Suprapubic skin (tissue), 4 donors: ENCODE results near the gene ZNF579. TPM values are rescaled to one million over a fixed set of nuclear protein-coding genes. Genes with fewer than 3 reads are reported as not detected.

Source experiments
- DNase-seq, 2 donors: peaks; one replicate each; pipeline ENCODE4 v3.0.0-alpha.2; 2019; ENCODE audit warnings: low spot score in 2 of 2
- H3K27ac ChIP-seq: fragments of 200-600 bp; sonication (generic); one replicate; pipeline ENCODE4 v1.5.1; 2019
- H3K27me3 ChIP-seq: fragments of 200-600 bp; sonication (generic); one replicate; pipeline ENCODE4 v1.5.1; 2019
- H3K36me3 ChIP-seq: fragments of 200-600 bp; sonication (generic); one replicate; pipeline ENCODE4 v1.5.1; 2019
- H3K4me1 ChIP-seq: fragments of 200-600 bp; sonication (generic); one replicate; pipeline ENCODE4 v1.5.1; 2019
- H3K4me3 ChIP-seq: fragments of 200-600 bp; sonication (generic); one replicate; pipeline ENCODE4 v1.5.1; 2019; ENCODE audit warnings: mild to moderate bottlenecking
- H3K9me3 ChIP-seq: fragments of 200-600 bp; sonication (generic); one replicate; pipeline ENCODE4 v1.5.1; 2019
- EP300 ChIP-seq: sonication (generic); formaldehyde crosslinking; IDR thresholded peaks from one replicate; pipeline ENCODE4 v1.6.1; 2017; ENCODE audit warnings: antibody characterized with exemption
- POLR2A ChIP-seq, 2 donors: fragments of 450-650 bp; IDR thresholded peaks; one replicate each; pipeline ENCODE4 v1.6.1; 2017; ENCODE audit warnings: antibody characterized with exemption in 2 of 2, mild to moderate bottlenecking in 2 of 2, moderate library complexity in 2 of 2
- POLR2AphosphoS5 ChIP-seq, 3 donors: sonication (generic); formaldehyde crosslinking; IDR thresholded peaks; one replicate each; pipeline ENCODE4 v1.6.1; 2017; ENCODE audit warnings: antibody characterized with exemption in 3 of 3
- WGBS: methylation state at CpG from one replicate; pipeline ENCODE4 v1.1.5; 2018; 5-methylcytosine and 5-hydroxymethylcytosine counted together
- total RNA-seq, 4 donors: library from RNA; depleted of rRNA; stranded (reverse); fragments of >200 nt; gene quantifications; one replicate each; pipeline ENCODE4 v1.1.0, GENCODE V29; 2016
- TF ChIP-seq, protein P1 (sequence below), 2 donors: fragments of 200-600 bp in 1 of 2; fragments of 450-650 bp in 1 of 2; sonication (generic) in 1 of 2; IDR thresholded peaks; one replicate each; pipeline ENCODE4 v1.5.1; 2016 to 2019; ENCODE audit warnings: antibody characterized with exemption in 2 of 2, mild to moderate bottlenecking in 1 of 2, moderate library complexity in 1 of 2

The ZNF579 gene
- total RNA-seq, 4 donors from 2014 or later = 1.8 to 3.1 (median 2.8) TPM

DNA sequence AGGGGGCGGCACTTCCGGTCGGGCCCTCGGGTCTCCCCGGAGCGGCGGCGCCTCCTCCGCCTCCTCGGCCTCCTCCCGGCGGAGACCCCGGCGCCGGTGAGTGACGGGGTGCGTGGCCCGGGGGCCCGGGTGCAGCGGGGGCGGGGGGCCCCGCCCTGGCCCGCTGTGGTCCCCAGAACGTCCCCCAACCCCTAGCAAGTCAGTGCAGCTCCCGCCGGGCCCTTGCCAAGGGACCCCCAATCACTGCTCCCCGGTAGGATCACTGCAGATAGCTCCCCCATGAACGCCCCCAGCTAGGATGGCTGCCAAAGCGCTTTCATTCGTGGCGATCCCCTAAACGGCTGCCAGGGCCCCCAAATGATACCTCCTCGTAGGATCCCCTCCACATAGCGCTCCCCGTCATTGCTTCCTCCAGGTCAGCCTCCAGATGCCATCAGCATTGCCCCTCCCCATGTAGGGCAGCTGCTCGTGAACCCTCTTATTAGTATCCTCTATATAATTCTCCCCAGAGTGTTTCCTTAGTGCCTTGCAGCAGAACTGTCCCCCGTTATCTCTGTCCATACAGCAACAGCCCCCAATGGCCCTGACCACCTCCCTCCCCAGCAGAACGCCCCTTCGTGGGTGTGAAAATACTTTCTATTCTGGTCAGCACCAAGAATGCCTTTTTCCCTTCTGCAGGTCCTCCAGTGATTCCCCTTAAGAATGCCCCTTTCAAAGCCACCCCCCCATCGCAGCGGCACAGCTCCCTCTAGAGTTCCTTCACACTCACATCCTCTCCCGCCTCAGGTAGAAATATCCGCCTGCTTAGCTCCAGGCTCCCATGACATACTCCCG, 25.2 kb upstream of the ZNF579 start, which contains the start of gene ZNF865:
ZNF865 (plus strand) TSS at position 11 of the 834 bp plus-strand sequence. CDS start 7,972 bp downstream, outside the sequence.
- WGBS = under 1% methylated on average over 19 of the region's 44 CpGs
- DNase-seq = peak; percentile 86 to 88
- H3K4me1 ChIP-seq = peaks cover 43% of the 10 kb centered on the region
- TF ChIP-seq EP300 = no peak
- TF ChIP-seq, protein P1, sequence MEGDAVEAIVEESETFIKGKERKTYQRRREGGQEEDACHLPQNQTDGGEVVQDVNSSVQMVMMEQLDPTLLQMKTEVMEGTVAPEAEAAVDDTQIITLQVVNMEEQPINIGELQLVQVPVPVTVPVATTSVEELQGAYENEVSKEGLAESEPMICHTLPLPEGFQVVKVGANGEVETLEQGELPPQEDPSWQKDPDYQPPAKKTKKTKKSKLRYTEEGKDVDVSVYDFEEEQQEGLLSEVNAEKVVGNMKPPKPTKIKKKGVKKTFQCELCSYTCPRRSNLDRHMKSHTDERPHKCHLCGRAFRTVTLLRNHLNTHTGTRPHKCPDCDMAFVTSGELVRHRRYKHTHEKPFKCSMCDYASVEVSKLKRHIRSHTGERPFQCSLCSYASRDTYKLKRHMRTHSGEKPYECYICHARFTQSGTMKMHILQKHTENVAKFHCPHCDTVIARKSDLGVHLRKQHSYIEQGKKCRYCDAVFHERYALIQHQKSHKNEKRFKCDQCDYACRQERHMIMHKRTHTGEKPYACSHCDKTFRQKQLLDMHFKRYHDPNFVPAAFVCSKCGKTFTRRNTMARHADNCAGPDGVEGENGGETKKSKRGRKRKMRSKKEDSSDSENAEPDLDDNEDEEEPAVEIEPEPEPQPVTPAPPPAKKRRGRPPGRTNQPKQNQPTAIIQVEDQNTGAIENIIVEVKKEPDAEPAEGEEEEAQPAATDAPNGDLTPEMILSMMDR (IDR thresholded peaks at IDR 0.05) = peak; percentile 20 to 65
- H3K36me3 ChIP-seq = peaks cover 27% of the 10 kb centered on the region
- H3K27me3 ChIP-seq = no peaks in the 10 kb centered on the region
- peak within 1 kb of the TSS; percentile 81 for H3K27ac ChIP-seq
- H3K4me3 ChIP-seq = peak within 1 kb of the TSS; percentile 69
- no peaks in the 10 kb centered on the region for H3K9me3 ChIP-seq

DNA sequence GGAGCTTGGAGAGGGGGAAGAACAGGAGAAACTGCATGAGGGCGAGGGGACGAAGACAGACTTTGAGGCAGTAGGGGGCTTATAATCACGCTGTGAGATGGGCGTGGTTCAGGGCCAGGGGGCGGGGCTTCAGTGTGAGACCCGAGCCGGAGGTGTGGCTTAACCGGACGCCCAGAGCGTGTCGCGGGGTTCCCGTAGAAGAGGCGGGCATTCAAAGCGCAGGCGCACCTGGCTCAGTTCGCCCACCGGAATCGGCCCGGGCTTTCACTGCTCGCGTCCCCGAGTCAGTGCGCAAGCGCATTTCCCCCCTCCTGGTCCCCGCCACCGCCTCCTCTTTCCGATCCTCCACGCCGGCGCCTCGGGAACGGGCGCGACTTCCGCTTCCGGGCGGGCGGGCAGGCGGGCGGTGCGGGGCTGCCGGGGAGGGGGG, 24.6 kb upstream of the ZNF579 start:
- peak; percentile 96 to 99 for DNase-seq
- no peaks in the 10 kb centered on the region for H3K9me3 ChIP-seq
- H3K27ac ChIP-seq = peak overlapping the region; percentile 81
- H3K36me3 ChIP-seq = peaks cover 21% of the 10 kb centered on the region
- H3K27me3 ChIP-seq = no peaks in the 10 kb centered on the region
- peak in 2 of 3 donors; percentile 20 to 42 for TF ChIP-seq POLR2AphosphoS5 (IDR thresholded peaks at IDR 0.05)
- TF ChIP-seq EP300 = no peak
- WGBS = 0% methylated on average over 14 of the region's 43 CpGs
- H3K4me3 ChIP-seq = peak overlapping the region; percentile 69
- H3K4me1 ChIP-seq = peaks cover 47% of the 10 kb centered on the region

DNA sequence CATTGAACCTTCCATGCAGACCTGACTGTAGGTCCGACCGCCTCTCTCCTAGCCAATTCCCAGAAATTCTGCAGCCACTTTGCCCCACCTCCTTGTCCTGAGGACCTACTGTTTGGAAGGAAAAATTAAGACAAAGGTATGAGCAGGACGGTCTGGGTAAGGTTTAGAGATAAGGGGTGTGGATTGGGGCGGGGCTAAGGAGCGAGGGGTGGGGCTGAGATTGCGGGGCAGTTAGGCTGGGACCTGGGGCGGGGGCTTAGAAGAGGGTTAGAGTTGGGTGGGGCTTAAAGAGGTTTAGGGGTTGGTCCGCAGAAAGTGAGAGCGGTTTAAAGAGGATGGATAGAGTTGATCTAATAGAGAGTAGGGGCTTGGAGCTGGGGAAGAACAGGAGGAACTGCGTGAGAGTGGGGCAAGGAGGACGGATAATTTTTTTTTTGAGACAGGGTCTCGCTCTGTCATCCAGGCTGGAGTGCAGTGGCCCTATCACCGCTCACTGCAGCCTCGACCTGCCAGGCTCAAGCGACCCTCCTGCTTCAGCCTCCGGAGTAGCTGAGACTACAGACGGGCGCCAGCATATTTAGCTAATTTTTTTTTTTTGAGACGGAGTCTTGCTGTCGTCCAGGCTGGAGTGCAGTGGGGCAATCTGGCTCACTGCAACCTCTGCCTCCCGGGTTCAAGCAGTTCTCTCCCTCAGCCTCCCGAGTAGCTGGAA, 23.1 kb upstream of the ZNF579 start:
- Histone ChIP-seq H3K27ac (no peak overlapping the region), H3K27me3 (no peaks in the 10 kb centered on the region), H3K36me3 (peaks cover 8% of the 10 kb centered on the region), H3K4me1 (peaks cover 48% of the 10 kb centered on the region), H3K9me3 (no peaks in the 10 kb centered on the region), H3K4me3 (no peak overlapping the region)
- 73% methylated on average over 22 of the region's 22 CpGs for WGBS
- TF ChIP-seq, protein P1 (IDR thresholded peaks at IDR 0.05) = no peak
- no peak for TF ChIP-seq EP300
- TF ChIP-seq POLR2A (IDR thresholded peaks at IDR 0.05) = no peak
- no peak for TF ChIP-seq POLR2AphosphoS5 (IDR thresholded peaks at IDR 0.05)
- no peak for DNase-seq

DNA sequence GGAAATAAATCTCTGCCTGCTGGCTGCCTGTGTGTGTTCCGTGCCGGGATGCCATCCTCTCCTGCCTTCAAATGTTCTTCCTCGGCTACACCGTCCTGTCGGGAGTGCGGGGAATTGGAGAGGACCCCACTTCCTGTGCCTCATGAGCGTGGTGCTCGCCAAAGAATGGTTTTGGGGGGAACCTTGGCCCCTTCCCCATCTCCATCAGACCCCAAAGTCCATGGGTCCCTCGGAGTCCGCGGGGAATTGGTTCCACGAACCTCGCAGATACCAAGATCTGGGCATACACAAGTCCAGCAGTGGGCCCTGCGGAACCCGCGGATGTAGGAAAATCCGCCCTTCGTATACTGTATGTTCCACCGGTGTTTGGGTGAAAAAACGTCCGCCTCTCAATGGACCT, 22.5 kb upstream of the ZNF579 start:
- Histone ChIP-seq H3K27ac (no peak overlapping the region), H3K9me3 (no peaks in the 10 kb centered on the region), H3K4me3 (no peak overlapping the region), H3K36me3 (peaks cover 8% of the 10 kb centered on the region), H3K27me3 (no peaks in the 10 kb centered on the region), H3K4me1 (peaks cover 53% of the 10 kb centered on the region)
- DNase-seq = no peak
- TF ChIP-seq, protein P1 (IDR thresholded peaks at IDR 0.05) = no peak
- TF ChIP-seq POLR2AphosphoS5 (IDR thresholded peaks at IDR 0.05) (no peak), POLR2A (IDR thresholded peaks at IDR 0.05) (no peak), EP300 (no peak)
- 93% methylated on average over 14 of the region's 21 CpGs for WGBS

DNA sequence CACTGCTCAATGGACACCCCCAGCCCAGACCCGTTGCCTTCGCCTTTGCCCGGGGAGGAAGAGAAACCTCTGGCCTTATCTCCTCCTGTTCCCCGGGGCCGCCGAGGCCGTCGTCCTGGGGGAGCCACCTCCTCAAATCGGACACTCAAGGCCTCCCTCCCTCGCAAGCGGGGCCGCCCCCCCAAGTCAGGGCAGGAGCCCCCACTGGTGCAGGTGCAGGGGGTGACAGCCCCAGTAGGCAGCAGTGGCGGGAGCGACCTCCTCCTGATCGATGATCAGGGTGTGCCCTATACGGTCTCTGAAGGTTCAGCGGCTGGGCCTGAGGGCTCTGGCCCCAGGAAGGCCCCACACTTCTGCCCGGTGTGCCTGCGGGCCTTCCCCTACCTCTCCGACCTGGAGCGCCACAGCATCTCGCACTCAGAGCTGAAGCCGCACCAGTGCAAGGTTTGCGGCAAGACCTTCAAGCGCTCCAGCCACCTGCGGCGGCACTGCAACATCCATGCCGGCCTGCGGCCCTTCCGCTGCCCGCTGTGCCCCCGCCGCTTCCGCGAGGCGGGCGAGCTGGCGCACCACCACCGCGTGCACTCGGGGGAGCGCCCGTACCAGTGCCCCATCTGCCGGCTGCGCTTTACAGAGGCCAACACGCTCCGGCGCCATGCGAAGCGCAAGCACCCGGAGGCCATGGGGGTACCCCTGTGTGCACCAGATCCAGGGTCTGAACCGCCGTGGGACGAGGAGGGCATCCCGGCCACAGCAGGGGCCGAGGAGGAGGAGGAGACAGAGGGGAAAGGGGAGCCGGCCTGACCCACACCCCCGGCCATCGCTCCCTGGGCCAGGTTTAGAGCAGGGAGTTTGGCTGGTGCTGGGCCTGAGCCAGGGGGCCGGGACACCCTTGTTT, 21.7 kb upstream of the ZNF579 start:
- WGBS = 94% methylated on average over 40 of the region's 60 CpGs

More for the DNA sequence above, 21.7 kb upstream of the ZNF579 start:
- no peak for TF ChIP-seq POLR2A (IDR thresholded peaks at IDR 0.05)
- TF ChIP-seq EP300 = no peak
- TF ChIP-seq POLR2AphosphoS5 (IDR thresholded peaks at IDR 0.05) = no peak
- TF ChIP-seq, protein P1 (IDR thresholded peaks at IDR 0.05) = no peak
- H3K9me3 ChIP-seq = no peaks in the 10 kb centered on the region
- H3K27me3 ChIP-seq = no peaks in the 10 kb centered on the region
- H3K27ac ChIP-seq = no peak overlapping the region
- DNase-seq = no peak
- H3K36me3 ChIP-seq = peaks cover 12% of the 10 kb centered on the region
- H3K4me3 ChIP-seq = no peak overlapping the region
- peaks cover 50% of the 10 kb centered on the region for H3K4me1 ChIP-seq
